ENCODE data around the gene CCDC50. TPM values are rescaled to one million over a fixed set of nuclear protein-coding genes. Genes with fewer than 3 reads are reported as not detected.

The CCDC50 gene
- total RNA-seq, 2 experiments from 2014 or later: 4.8 to 5.3 TPM

GRCh38 chr3:191397771-191398170 lies 68.6 kb downstream of the CCDC50 start:
- H3K36me3 Mint-ChIP-seq (ENCODE audit: low read depth): no peaks in the 10 kb centered on the region
- no peaks in the 10 kb centered on the region for H3K4me1 Mint-ChIP-seq (ENCODE audit: low read depth)
- H3K27me3 Mint-ChIP-seq (ENCODE audit: low read depth): no peaks in the 10 kb centered on the region
- CTCF ChIA-PET: no interaction called here
- DNase-seq: no peak
- intact Hi-C loops (cut with micrococcal nuclease): no loop called here
- no peak overlapping the region for H3K27ac Mint-ChIP-seq
- peaks cover 7% of the 10 kb centered on the region for H3K9me3 Mint-ChIP-seq
- H3K4me3 Mint-ChIP-seq: no peak overlapping the region

GRCh38 chr3:191398607-191399006 lies 69.4 kb downstream of the CCDC50 start:
- Mint-ChIP-seq H3K36me3 (ENCODE audit: low read depth) (no peaks in the 10 kb centered on the region), H3K27ac (no peak overlapping the region), H3K4me1 (ENCODE audit: low read depth) (no peaks in the 10 kb centered on the region), H3K4me3 (no peak overlapping the region), H3K27me3 (ENCODE audit: low read depth) (no peaks in the 10 kb centered on the region), H3K9me3 (peaks cover 7% of the 10 kb centered on the region)
- CTCF ChIA-PET: no interaction called here
- intact Hi-C loops (cut with micrococcal nuclease): no loop called here
- DNase-seq: no peak

DNA sequence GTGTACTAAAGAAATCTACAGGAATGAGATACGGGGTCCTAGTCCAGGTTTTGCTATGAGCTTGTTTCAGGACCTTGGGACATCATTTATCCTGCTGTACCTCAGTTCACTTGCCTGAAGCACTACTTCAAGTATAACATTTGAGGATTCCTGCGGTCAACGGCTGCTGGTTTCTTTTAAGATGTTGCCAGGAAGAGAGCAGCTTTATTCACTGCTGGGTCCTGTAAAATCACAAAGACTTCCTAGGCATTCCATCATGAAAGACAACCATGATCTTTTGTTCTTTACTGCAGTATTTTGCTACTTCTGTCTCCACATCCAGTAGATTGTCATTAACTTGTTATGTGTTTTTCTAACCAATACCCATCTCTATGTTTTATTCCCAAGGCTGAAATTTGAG lies 70.7 kb downstream of the CCDC50 start:
- Mint-ChIP-seq H3K4me3 (no peak overlapping the region), H3K27ac (no peak overlapping the region), H3K27me3 (ENCODE audit: low read depth) (no peaks in the 10 kb centered on the region), H3K36me3 (ENCODE audit: low read depth) (no peaks in the 10 kb centered on the region), H3K4me1 (ENCODE audit: low read depth) (no peaks in the 10 kb centered on the region), H3K9me3 (peaks cover 9% of the 10 kb centered on the region)
- intact Hi-C loops (cut with micrococcal nuclease): no loop called here
- CTCF ChIA-PET: interaction anchor here (0.5 kb wide), 1 partner anchor 1777 kb away, joined by 6 read pairs; no protein-coding TSS in a partner anchor
- no peak for DNase-seq

DNA sequence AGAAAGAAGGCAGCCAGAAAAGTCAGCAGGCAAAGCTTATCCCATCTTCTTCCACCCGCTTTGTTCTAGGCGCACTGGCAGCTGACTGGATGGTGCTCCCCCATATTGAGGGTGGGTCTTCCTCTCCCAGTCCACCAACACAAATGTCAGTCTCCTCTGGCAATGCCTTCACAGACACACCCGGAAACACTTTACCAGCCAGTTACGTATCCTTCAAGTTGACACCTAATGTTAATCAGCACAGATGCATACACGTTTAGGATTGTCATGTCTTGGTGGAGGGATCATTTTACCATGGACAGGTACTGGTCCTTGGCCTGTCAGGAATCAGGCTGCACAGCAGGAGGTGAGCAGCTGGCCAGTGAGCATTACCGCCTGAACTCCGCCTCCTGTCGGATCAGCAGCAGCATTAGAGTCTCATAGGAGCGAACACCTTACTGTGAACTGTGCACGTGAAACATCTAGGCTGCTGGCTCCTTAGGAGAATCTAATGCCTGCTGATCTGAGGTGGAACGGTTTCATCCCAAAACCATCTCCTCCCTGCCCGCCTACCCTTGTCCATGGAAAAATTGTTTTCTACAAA lies 72.7 kb downstream of the CCDC50 start:
- H3K4me1 Mint-ChIP-seq (ENCODE audit: low read depth): no peaks in the 10 kb centered on the region
- H3K36me3 Mint-ChIP-seq (ENCODE audit: low read depth): no peaks in the 10 kb centered on the region
- intact Hi-C loops (cut with micrococcal nuclease): no loop called here
- H3K27ac Mint-ChIP-seq: no peak overlapping the region
- no peaks in the 10 kb centered on the region for H3K27me3 Mint-ChIP-seq (ENCODE audit: low read depth)
- CTCF ChIA-PET: no interaction called here
- H3K9me3 Mint-ChIP-seq: peaks cover 14% of the 10 kb centered on the region
- no peak for DNase-seq
- H3K4me3 Mint-ChIP-seq: no peak overlapping the region

GRCh38 chr3:191409791-191410359 lies 80.7 kb downstream of the CCDC50 start:
- H3K4me3 Mint-ChIP-seq: no peak overlapping the region
- CTCF ChIA-PET: no interaction called here
- no peaks in the 10 kb centered on the region for H3K36me3 Mint-ChIP-seq (ENCODE audit: low read depth)
- intact Hi-C loops (cut with micrococcal nuclease): no loop called here
- no peak for DNase-seq
- no peaks in the 10 kb centered on the region for H3K4me1 Mint-ChIP-seq (ENCODE audit: low read depth)
- H3K9me3 Mint-ChIP-seq: peaks cover 11% of the 10 kb centered on the region
- no peaks in the 10 kb centered on the region for H3K27me3 Mint-ChIP-seq (ENCODE audit: low read depth)
- H3K27ac Mint-ChIP-seq: no peak overlapping the region

DNA sequence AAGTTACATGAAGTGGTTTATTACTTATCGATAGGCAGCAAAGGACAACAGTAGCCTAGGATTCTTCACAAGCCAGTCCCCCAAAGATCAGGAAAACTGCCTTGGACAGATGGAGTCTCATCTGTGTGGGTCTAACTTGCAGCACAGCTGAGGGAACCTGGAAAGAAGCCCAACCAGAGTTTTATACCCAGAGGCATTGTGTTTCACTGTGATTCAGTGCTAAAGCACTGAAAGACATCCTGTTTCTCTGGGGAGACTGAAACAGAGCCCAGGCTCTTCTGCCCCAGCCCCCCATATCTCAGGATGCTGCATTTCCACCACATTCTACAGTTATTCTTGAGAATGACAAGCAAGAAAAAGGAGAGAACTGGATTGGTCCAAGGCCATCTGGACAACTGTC lies 83.6 kb downstream of the CCDC50 start:
- no peak overlapping the region for H3K4me3 Mint-ChIP-seq
- no peak overlapping the region for H3K27ac Mint-ChIP-seq
- peaks cover 6% of the 10 kb centered on the region for H3K9me3 Mint-ChIP-seq
- CTCF ChIA-PET: no interaction called here
- H3K27me3 Mint-ChIP-seq (ENCODE audit: low read depth): no peaks in the 10 kb centered on the region
- H3K36me3 Mint-ChIP-seq (ENCODE audit: low read depth): no peaks in the 10 kb centered on the region
- no peaks in the 10 kb centered on the region for H3K4me1 Mint-ChIP-seq (ENCODE audit: low read depth)
- no peak for DNase-seq
- intact Hi-C loops (cut with micrococcal nuclease): no loop called here

GRCh38 chr3:191414286-191414685 lies 85.1 kb downstream of the CCDC50 start:
- CTCF ChIA-PET: no interaction called here
- Mint-ChIP-seq H3K4me1 (ENCODE audit: low read depth) (no peaks in the 10 kb centered on the region), H3K4me3 (no peak overlapping the region), H3K27ac (no peak overlapping the region), H3K36me3 (ENCODE audit: low read depth) (no peaks in the 10 kb centered on the region), H3K27me3 (ENCODE audit: low read depth) (no peaks in the 10 kb centered on the region), H3K9me3 (peaks cover 6% of the 10 kb centered on the region)
- intact Hi-C loops (cut with micrococcal nuclease): no loop called here
- DNase-seq: no peak

- intact Hi-C loops (cut with micrococcal nuclease): no loop called here
- H3K27me3 Mint-ChIP-seq (ENCODE audit: low read depth): no peaks in the 10 kb centered on the region
These were observed 85.5 kb downstream of the CCDC50 start for GRCh38 chr3:191414732-191415131.

DNA sequence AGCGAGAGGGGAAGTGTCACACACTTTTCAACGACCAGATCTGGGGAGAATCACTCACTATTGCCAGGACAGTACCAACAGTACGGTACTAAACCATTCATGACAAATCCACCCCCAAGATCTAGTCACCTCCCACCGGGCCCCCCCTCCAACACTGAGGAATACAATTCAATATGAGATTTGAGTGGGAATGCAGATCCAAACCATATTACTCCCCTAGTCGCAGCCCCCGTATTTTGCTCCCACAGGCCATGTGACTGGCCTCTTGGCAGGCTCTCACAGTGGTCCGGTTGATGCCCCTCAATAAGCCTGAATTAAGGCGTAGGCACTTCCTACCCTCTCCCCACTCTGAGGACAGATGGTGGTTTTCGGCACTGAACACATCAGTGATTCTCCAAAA lies 86.4 kb downstream of the CCDC50 start:
- no peaks in the 10 kb centered on the region for H3K27me3 Mint-ChIP-seq (ENCODE audit: low read depth)
- no peaks in the 10 kb centered on the region for H3K36me3 Mint-ChIP-seq (ENCODE audit: low read depth)
- peaks cover 4% of the 10 kb centered on the region for H3K9me3 Mint-ChIP-seq
- intact Hi-C loops (cut with micrococcal nuclease): no loop called here
- CTCF ChIA-PET: interaction anchor here (0.6 kb wide), 1 partner anchor 889 kb away, joined by 4 read pairs; no protein-coding TSS in a partner anchor
- H3K27ac Mint-ChIP-seq: no peak overlapping the region
- H3K4me3 Mint-ChIP-seq: no peak overlapping the region
- DNase-seq: no peak
- no peaks in the 10 kb centered on the region for H3K4me1 Mint-ChIP-seq (ENCODE audit: low read depth)

More at GRCh38 chr3:191414732-191415131, 85.5 kb downstream of the CCDC50 start:
- no peak overlapping the region for H3K4me3 Mint-ChIP-seq
- no peak overlapping the region for H3K27ac Mint-ChIP-seq
- H3K9me3 Mint-ChIP-seq: peaks cover 4% of the 10 kb centered on the region
- H3K36me3 Mint-ChIP-seq (ENCODE audit: low read depth): no peaks in the 10 kb centered on the region
- CTCF ChIA-PET: no interaction called here
- no peaks in the 10 kb centered on the region for H3K4me1 Mint-ChIP-seq (ENCODE audit: low read depth)
- no peak for DNase-seq

GRCh38 chr3:191417457-191417729 lies 88.2 kb downstream of the CCDC50 start:
- Mint-ChIP-seq H3K9me3 (peaks cover 4% of the 10 kb centered on the region), H3K27ac (no peak overlapping the region), H3K27me3 (ENCODE audit: low read depth) (no peaks in the 10 kb centered on the region), H3K36me3 (ENCODE audit: low read depth) (no peaks in the 10 kb centered on the region), H3K4me1 (ENCODE audit: low read depth) (no peaks in the 10 kb centered on the region), H3K4me3 (no peak overlapping the region)
- DNase-seq: no peak
- CTCF ChIA-PET: no interaction called here
- intact Hi-C loops (cut with micrococcal nuclease): loop anchor here (1.0 kb wide), 1 partner anchor 1027 kb away; no protein-coding TSS in a partner anchor

DNA sequence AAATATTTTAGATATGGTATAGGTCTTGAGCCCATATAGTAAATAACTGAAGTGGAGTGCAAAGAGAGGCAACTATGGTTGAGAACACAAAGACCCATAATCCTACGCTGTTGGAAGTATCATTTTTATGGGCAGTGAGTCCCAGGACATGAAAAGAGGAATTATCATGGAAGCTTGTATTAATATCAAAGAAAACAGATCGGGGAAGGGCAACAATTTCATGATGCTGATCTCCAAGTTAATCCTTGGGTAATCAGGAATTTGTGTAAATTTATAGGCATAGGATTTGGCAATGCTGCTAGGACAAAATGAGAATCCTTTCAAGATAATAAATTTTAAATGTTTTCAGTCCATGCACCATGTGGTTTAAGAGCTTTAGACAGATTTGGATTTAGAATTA lies 91.6 kb downstream of the CCDC50 start:
- no peak overlapping the region for H3K4me3 Mint-ChIP-seq
- no peak for DNase-seq
- peaks cover 4% of the 10 kb centered on the region for H3K9me3 Mint-ChIP-seq
- CTCF ChIA-PET: interaction anchor here (1.0 kb wide), 1 partner anchor 1023 kb away, joined by 3 read pairs; no protein-coding TSS in a partner anchor
- intact Hi-C loops (cut with micrococcal nuclease): no loop called here
- H3K27me3 Mint-ChIP-seq (ENCODE audit: low read depth): no peaks in the 10 kb centered on the region
- no peaks in the 10 kb centered on the region for H3K4me1 Mint-ChIP-seq (ENCODE audit: low read depth)
- H3K36me3 Mint-ChIP-seq (ENCODE audit: low read depth): no peaks in the 10 kb centered on the region
- no peak overlapping the region for H3K27ac Mint-ChIP-seq

DNA sequence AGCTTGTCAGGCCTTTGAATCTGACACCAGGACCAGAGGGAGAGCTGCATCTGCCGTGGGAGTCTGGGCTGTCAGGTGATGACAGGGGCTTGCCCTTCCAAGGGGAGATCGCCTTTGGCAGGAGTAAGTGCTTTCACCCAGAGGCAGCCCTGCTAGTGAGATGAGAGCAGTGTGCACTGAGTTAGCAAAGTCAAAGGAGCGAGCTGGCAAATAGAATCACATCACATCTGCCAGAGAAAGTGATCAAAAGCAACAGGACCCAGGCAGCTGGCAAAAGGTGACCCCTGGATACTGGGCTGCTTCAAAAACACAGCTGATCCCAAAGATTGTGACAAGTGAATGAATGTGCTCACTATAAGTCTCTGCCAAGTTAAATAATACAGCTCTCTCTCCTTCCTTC lies 95.7 kb downstream of the CCDC50 start:
- no peaks in the 10 kb centered on the region for H3K36me3 Mint-ChIP-seq (ENCODE audit: low read depth)

DNA sequence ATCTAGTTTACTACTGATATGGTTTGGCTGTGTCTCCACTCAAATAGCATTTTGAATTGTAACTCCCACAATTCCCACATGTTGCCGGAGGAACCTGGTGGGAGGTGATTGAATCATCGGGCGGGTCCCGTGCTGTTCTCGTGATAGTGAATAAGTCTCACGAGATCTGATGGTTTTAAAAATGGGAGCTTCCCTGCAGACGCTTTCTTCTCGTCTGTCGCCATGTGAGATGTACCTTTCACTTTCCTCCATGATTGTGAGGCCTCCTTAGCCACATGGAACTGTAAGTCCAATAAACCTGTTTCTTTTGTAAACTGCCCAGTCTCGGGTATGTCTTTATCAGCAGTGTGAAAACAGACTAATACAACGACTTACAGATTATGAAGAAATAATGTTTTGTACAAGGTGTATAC lies 96.1 kb downstream of the CCDC50 start:
- DNase-seq: no peak
- Mint-ChIP-seq H3K4me1 (ENCODE audit: low read depth) (no peaks in the 10 kb centered on the region), H3K4me3 (no peak overlapping the region), H3K27me3 (ENCODE audit: low read depth) (no peaks in the 10 kb centered on the region), H3K36me3 (ENCODE audit: low read depth) (no peaks in the 10 kb centered on the region), H3K27ac (no peak overlapping the region), H3K9me3 (peaks cover 2% of the 10 kb centered on the region)
- intact Hi-C loops (cut with micrococcal nuclease): no loop called here
- CTCF ChIA-PET: no interaction called here

More for the DNA sequence above, 95.7 kb downstream of the CCDC50 start:
- CTCF ChIA-PET: no interaction called here
- H3K4me3 Mint-ChIP-seq: no peak overlapping the region
- intact Hi-C loops (cut with micrococcal nuclease): no loop called here
- no peak for DNase-seq
- H3K4me1 Mint-ChIP-seq (ENCODE audit: low read depth): no peaks in the 10 kb centered on the region
- H3K9me3 Mint-ChIP-seq: peaks cover 3% of the 10 kb centered on the region
- H3K27me3 Mint-ChIP-seq (ENCODE audit: low read depth): no peaks in the 10 kb centered on the region
- H3K27ac Mint-ChIP-seq: no peak overlapping the region

Measured in activated naive CD4-positive, alpha-beta T cell treated with anti-CD3 and anti-CD28 coated beads for 36 hours (primary cell).